ENCODE results near the gene ZBTB4.

- TF ChIP-seq CTCF (conservative IDR thresholded peaks at IDR 0.05; ENCODE audit: low read depth, low read length) (no peak), EZH2 (IDR thresholded peaks at IDR 0.05; ENCODE audit: low read length, unreplicated experiment) (no peak)
Measured at GRCh38 chr17:7443499-7444485, 35.6 kb downstream of the ZBTB4 start.

Measured in PC-3 (cell line).